ENCODE data around the gene IGF2BP2. TPM values are rescaled to one million over a fixed set of nuclear protein-coding genes. Genes with fewer than 3 reads are reported as not detected.
A peak's percentile ranks its signal among the peaks of the same experiment; 100 is the strongest.
"Not testable (repeated sequence)": the region's sequence is repeated elsewhere in the genome, so short reads cannot be mapped to it uniquely, and the experiment has no call there.

Gene IGF2BP2
- total RNA-seq, 2 experiments from 2014 or later: 0.54 to 0.55 TPM

- ATAC-seq; POLR2A ChIA-PET; CTCF ChIA-PET; H3K36me3 Mint-ChIP-seq (ENCODE audit: low read depth); H3K27me3 Mint-ChIP-seq; intact Hi-C loops (cut with DNase I, micrococcal nuclease); H3K4me1 Mint-ChIP-seq; H3K27ac Mint-ChIP-seq; H3K4me3 Mint-ChIP-seq; H3K9me3 Mint-ChIP-seq (ENCODE audit: low read depth); DNase-seq: not testable (repeated sequence)
Observed at GRCh38 chr3:185645191-185645590, 179.7 kb downstream of the IGF2BP2 start.

GRCh38 chr3:185640308-185640707, 184.5 kb downstream of the IGF2BP2 start:
- H3K27ac Mint-ChIP-seq: no peak overlapping the region
- H3K9me3 Mint-ChIP-seq (ENCODE audit: low read depth): no peaks in the 10 kb centered on the region
- POLR2A ChIA-PET: no interaction called here
- H3K27me3 Mint-ChIP-seq: no peaks in the 10 kb centered on the region
- H3K4me3 Mint-ChIP-seq: no peak overlapping the region
- CTCF ChIA-PET: interaction anchor here (1.1 kb wide), 1 partner anchor 20 kb away, joined by 4 read pairs; no protein-coding TSS in a partner anchor
- peaks cover 2% of the 10 kb centered on the region for H3K4me1 Mint-ChIP-seq
- ATAC-seq: no peak
- DNase-seq: no peak
- H3K36me3 Mint-ChIP-seq (ENCODE audit: low read depth): no peaks in the 10 kb centered on the region
- intact Hi-C loops (cut with DNase I, micrococcal nuclease): no loop called here

- H3K36me3 Mint-ChIP-seq (ENCODE audit: low read depth): no peaks in the 10 kb centered on the region
- H3K9me3 Mint-ChIP-seq (ENCODE audit: low read depth): no peaks in the 10 kb centered on the region
- no peaks in the 10 kb centered on the region for H3K27me3 Mint-ChIP-seq
- ATAC-seq (no peak), DNase-seq (no peak)
- H3K4me3 Mint-ChIP-seq: no peak overlapping the region
- POLR2A ChIA-PET: no interaction called here
- CTCF ChIA-PET: no interaction called here
- intact Hi-C loops (cut with DNase I, micrococcal nuclease): no loop called here
- H3K27ac Mint-ChIP-seq: no peak overlapping the region
- peaks cover 5% of the 10 kb centered on the region for H3K4me1 Mint-ChIP-seq
Observed at GRCh38 chr3:185639632-185640206, 185.1 kb downstream of the IGF2BP2 start.

GRCh38 chr3:185638651-185639050, 186.2 kb downstream of the IGF2BP2 start:
- H3K27me3 Mint-ChIP-seq; H3K9me3 Mint-ChIP-seq (ENCODE audit: low read depth); DNase-seq; H3K27ac Mint-ChIP-seq; intact Hi-C loops (cut with DNase I, micrococcal nuclease); ATAC-seq; H3K4me1 Mint-ChIP-seq; H3K36me3 Mint-ChIP-seq (ENCODE audit: low read depth); POLR2A ChIA-PET; H3K4me3 Mint-ChIP-seq: not testable (repeated sequence)
- CTCF ChIA-PET: interaction anchor here (1.4 kb wide), 1 partner anchor 21 kb away, joined by 3 read pairs; no protein-coding TSS in a partner anchor

- ATAC-seq (no peak), DNase-seq (no peak)
- CTCF ChIA-PET: interaction anchor here (1.4 kb wide), 1 partner anchor 23 kb away, joined by 3 read pairs; no protein-coding TSS in a partner anchor
- H3K27me3 Mint-ChIP-seq: no peaks in the 10 kb centered on the region
- intact Hi-C loops (cut with DNase I, micrococcal nuclease): no loop called here
- H3K4me3 Mint-ChIP-seq: no peak overlapping the region
- H3K27ac Mint-ChIP-seq: no peak overlapping the region
- POLR2A ChIA-PET: no interaction called here
- H3K36me3 Mint-ChIP-seq (ENCODE audit: low read depth): peaks cover 2% of the 10 kb centered on the region
- no peaks in the 10 kb centered on the region for H3K9me3 Mint-ChIP-seq (ENCODE audit: low read depth)
- peaks cover 12% of the 10 kb centered on the region for H3K4me1 Mint-ChIP-seq
Observed at GRCh38 chr3:185637388-185637787, 187.5 kb downstream of the IGF2BP2 start.

GRCh38 chr3:185632996-185633395, 191.8 kb downstream of the IGF2BP2 start:
- H3K36me3 Mint-ChIP-seq (ENCODE audit: low read depth): peaks cover 10% of the 10 kb centered on the region
- ChIA-PET POLR2A (no interaction called here), CTCF (interaction anchor here (0.7 to 0.8 kb wide), 2 partner anchors 28 to 114 kb away, joined by 3 to 4 read pairs; no protein-coding TSS in a partner anchor)
- intact Hi-C loops (cut with DNase I, micrococcal nuclease): no loop called here
- ATAC-seq: peak; percentile 49
- no peaks in the 10 kb centered on the region for H3K9me3 Mint-ChIP-seq (ENCODE audit: low read depth)
- peaks cover 12% of the 10 kb centered on the region for H3K4me1 Mint-ChIP-seq
- no peaks in the 10 kb centered on the region for H3K27me3 Mint-ChIP-seq
- no peak overlapping the region for H3K4me3 Mint-ChIP-seq
- H3K27ac Mint-ChIP-seq: no peak overlapping the region
- DNase-seq: peak; percentile 34

GRCh38 chr3:185631508-185632206, 193.2 kb downstream of the IGF2BP2 start:
- Mint-ChIP-seq H3K9me3 (ENCODE audit: low read depth) (no peaks in the 10 kb centered on the region), H3K4me3 (no peak overlapping the region), H3K27ac (no peak overlapping the region), H3K36me3 (ENCODE audit: low read depth) (peaks cover 16% of the 10 kb centered on the region), H3K4me1 (peaks cover 12% of the 10 kb centered on the region), H3K27me3 (no peaks in the 10 kb centered on the region)
- DNase-seq: peak; percentile 16
- POLR2A ChIA-PET: no interaction called here
- ATAC-seq: no peak
- intact Hi-C loops (cut with DNase I, micrococcal nuclease): no loop called here
- CTCF ChIA-PET: no interaction called here

GRCh38 chr3:185631108-185631507, 193.7 kb downstream of the IGF2BP2 start:
- no peak overlapping the region for H3K27ac Mint-ChIP-seq
- H3K9me3 Mint-ChIP-seq (ENCODE audit: low read depth): no peaks in the 10 kb centered on the region
- intact Hi-C loops (cut with DNase I, micrococcal nuclease): no loop called here
- peaks cover 19% of the 10 kb centered on the region for H3K36me3 Mint-ChIP-seq (ENCODE audit: low read depth)
- H3K4me1 Mint-ChIP-seq: peaks cover 12% of the 10 kb centered on the region
- H3K4me3 Mint-ChIP-seq: no peak overlapping the region
- ChIA-PET POLR2A (no interaction called here), CTCF (no interaction called here)
- DNase-seq: no peak
- ATAC-seq: no peak
- H3K27me3 Mint-ChIP-seq: no peaks in the 10 kb centered on the region

GRCh38 chr3:185630182-185630622, 194.6 kb downstream of the IGF2BP2 start:
- intact Hi-C loops (cut with DNase I, micrococcal nuclease): no loop called here
- DNase-seq: no peak
- Mint-ChIP-seq H3K27ac (no peak overlapping the region), H3K9me3 (ENCODE audit: low read depth) (no peaks in the 10 kb centered on the region), H3K36me3 (ENCODE audit: low read depth) (peaks cover 26% of the 10 kb centered on the region), H3K27me3 (no peaks in the 10 kb centered on the region), H3K4me1 (peaks cover 8% of the 10 kb centered on the region), H3K4me3 (no peak overlapping the region)
- POLR2A ChIA-PET: interaction anchor here (0.7 kb wide), 1 partner anchor 43 kb away, joined by 4 read pairs; no protein-coding TSS in a partner anchor
- CTCF ChIA-PET: no interaction called here
- no peak for ATAC-seq

- intact Hi-C loops (cut with DNase I, micrococcal nuclease): no loop called here
- Mint-ChIP-seq H3K36me3 (ENCODE audit: low read depth) (peaks cover 27% of the 10 kb centered on the region), H3K27me3 (no peaks in the 10 kb centered on the region), H3K4me3 (no peak overlapping the region), H3K4me1 (peaks cover 7% of the 10 kb centered on the region), H3K27ac (no peak overlapping the region), H3K9me3 (ENCODE audit: low read depth) (no peaks in the 10 kb centered on the region)
- no peak for DNase-seq
- ATAC-seq: no peak
- CTCF ChIA-PET: interaction anchor here (0.7 kb wide), 1 partner anchor 9 kb away, joined by 3 read pairs; no protein-coding TSS in a partner anchor
- POLR2A ChIA-PET: interaction anchor here (0.7 kb wide), 1 partner anchor 43 kb away, joined by 4 read pairs; no protein-coding TSS in a partner anchor
Observed at GRCh38 chr3:185629554-185630181, 195.2 kb downstream of the IGF2BP2 start.

GRCh38 chr3:185625784-185626183, 199.1 kb downstream of the IGF2BP2 start:
- intact Hi-C loops (cut with DNase I, micrococcal nuclease): no loop called here
- ATAC-seq (peak; percentile 30), DNase-seq (no peak)
- ChIA-PET POLR2A (no interaction called here), CTCF (interaction anchor here (0.8 kb wide), 1 partner anchor 142 kb away, joined by 3 read pairs; no protein-coding TSS in a partner anchor)
- Mint-ChIP-seq H3K36me3 (ENCODE audit: low read depth) (peaks cover 33% of the 10 kb centered on the region), H3K27me3 (no peaks in the 10 kb centered on the region), H3K27ac (no peak overlapping the region), H3K4me1 (no peaks in the 10 kb centered on the region), H3K4me3 (no peak overlapping the region), H3K9me3 (ENCODE audit: low read depth) (no peaks in the 10 kb centered on the region)

Measured in activated CD4-positive, alpha-beta T cell treated with anti-CD3 and anti-CD28 coated beads for 36 hours (primary cell).